ACC112 (cell line): ENCODE data around the gene DEFB132.

Experiments
- H2AFZ ChIP-seq: fragments of 200-600 bp; sonication (generic); one replicate; pipeline ENCODE4 v1.6.0; 2017; ENCODE audit warnings: antibody characterized with exemption, low read length; ENCODE audit not compliant: unreplicated experiment
- H3K27ac ChIP-seq: fragments of 200-600 bp; sonication (generic); 2 replicates; pipeline ENCODE4 v1.5.1; 2014; ENCODE audit warnings: low read depth, mild to moderate bottlenecking, antibody characterized with exemption, low read length, moderate library complexity
- H3K27me3 ChIP-seq: fragments of 200-600 bp; sonication (generic); 2 replicates; pipeline ENCODE4 v1.6.1; 2014; ENCODE audit warnings: mild to moderate bottlenecking, antibody characterized with exemption, low read length, moderate library complexity, mixed read lengths; ENCODE audit not compliant: insufficient read depth
- H3K36me3 ChIP-seq: fragments of 200-600 bp; sonication (generic); 2 replicates; pipeline ENCODE4 v1.6.1; 2016; ENCODE audit warnings: mild to moderate bottlenecking, antibody characterized with exemption, low read length, moderate library complexity, mixed read lengths; ENCODE audit not compliant: insufficient read depth
- H3K4me1 ChIP-seq: fragments of 200-600 bp; sonication (generic); one replicate; pipeline ENCODE4 v1.6.1; 2016; ENCODE audit warnings: low read length, mixed read lengths; ENCODE audit not compliant: insufficient read depth, unreplicated experiment, control insufficient read depth
- H3K4me3 ChIP-seq: fragments of 200-600 bp; sonication (generic); 2 replicates; pipeline ENCODE4 v1.5.1; 2014; ENCODE audit warnings: mild to moderate bottlenecking, low read depth, low read length
- H3K79me2 ChIP-seq: fragments of 200-600 bp; sonication (generic); one replicate; pipeline ENCODE4 v1.6.0; 2016; ENCODE audit warnings: low read length; ENCODE audit not compliant: control insufficient read depth, unreplicated experiment, insufficient read depth

DEFB132 gene

DNA sequence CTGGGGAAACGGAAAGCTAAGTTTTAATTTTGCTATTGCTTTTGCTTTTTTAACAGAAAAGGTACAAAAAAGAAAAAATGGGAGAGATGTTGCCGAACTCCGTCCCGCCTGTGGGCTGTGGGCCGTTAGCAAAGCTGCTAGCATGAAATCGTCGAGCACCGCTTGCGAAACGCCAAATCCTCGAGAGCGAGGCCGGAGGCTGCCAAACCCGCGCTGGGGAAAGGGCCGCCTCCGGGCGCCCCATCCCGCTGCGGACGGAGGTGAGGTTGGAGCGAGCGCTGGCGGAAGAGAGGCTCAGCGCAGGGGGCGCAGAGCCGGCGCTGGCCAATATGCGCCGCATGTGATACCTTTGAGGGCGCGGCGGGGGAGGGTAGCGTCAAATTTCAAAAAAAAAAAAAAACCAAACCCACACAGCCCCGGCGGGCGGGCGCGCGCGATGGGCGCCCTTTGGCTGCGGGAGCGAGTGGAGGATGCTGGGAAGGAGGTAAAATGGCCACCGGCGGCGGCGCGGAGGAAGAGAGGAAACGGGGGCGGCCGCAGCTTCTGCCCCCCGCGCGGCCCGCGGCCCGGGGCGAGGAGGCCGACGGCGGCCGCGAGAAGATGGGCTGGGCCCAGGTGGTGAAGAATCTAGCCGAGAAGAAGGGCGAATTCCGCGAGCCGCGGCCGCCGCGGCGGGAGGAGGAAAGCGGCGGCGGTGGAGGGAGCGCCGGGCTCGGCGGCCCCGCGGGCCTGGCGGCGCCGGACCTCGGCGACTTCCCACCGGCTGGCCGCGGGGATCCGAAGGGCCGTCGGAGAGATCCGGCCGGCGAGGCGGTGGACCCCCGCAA, 39.8 kb downstream of the DEFB132 start, which contains the start of gene ZCCHC3:
TSS of gene ZCCHC3 (plus strand) at position 473 of the 827 bp plus-strand sequence. CDS start at position 490, 17 bp downstream.
- H3K36me3 ChIP-seq, result peaks cover 4% of the 10 kb centered on the region; the same call in 1 of the 2 replicates
- no peaks in the 10 kb centered on the region for H3K27me3 ChIP-seq
- peaks cover 43% of the 10 kb centered on the region for H3K79me2 ChIP-seq
- peak within 1 kb of the TSS; percentile 82 for H2AFZ ChIP-seq
- peak within 1 kb of the TSS; percentile 99 for H3K4me3 ChIP-seq
- peak within 1 kb of the TSS; percentile 94 for H3K27ac ChIP-seq
- peaks cover 24% of the 10 kb centered on the region for H3K4me1 ChIP-seq

DNA sequence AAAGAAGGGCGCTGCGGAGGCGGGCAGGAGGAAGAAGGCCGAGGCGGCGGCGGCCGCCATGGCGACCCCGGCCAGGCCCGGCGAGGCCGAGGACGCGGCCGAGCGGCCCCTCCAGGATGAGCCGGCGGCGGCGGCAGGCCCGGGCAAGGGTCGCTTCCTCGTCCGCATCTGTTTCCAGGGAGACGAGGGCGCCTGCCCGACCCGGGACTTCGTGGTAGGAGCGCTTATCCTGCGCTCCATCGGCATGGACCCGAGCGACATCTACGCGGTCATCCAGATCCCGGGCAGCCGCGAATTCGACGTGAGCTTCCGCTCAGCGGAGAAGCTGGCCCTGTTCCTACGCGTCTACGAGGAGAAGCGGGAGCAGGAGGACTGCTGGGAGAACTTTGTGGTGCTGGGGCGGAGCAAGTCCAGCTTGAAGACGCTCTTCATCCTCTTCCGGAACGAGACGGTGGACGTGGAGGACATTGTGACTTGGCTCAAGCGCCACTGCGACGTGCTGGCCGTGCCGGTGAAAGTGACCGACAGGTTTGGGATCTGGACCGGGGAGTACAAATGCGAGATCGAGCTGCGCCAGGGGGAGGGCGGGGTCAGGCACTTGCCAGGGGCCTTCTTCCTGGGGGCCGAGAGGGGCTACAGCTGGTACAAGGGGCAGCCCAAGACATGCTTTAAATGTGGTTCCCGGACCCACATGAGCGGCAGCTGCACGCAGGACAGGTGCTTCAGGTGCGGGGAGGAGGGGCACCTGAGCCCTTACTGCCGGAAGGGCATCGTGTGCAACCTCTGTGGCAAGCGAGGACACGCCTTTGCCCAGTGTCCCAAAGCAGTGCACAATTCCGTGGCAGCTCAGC, 40.6 kb downstream of the DEFB132 start:
- peak overlapping the region; percentile 94 for H3K27ac ChIP-seq
- peak overlapping the region; percentile 99 for H3K4me3 ChIP-seq
- no peaks in the 10 kb centered on the region for H3K27me3 ChIP-seq
- H3K4me1 ChIP-seq, result peaks cover 24% of the 10 kb centered on the region
- peaks cover 43% of the 10 kb centered on the region for H3K79me2 ChIP-seq
- H3K36me3 ChIP-seq, result peaks cover 6% of the 10 kb centered on the region; the same call in 1 of the 2 replicates
- H2AFZ ChIP-seq, result peak overlapping the region; percentile 82

DNA sequence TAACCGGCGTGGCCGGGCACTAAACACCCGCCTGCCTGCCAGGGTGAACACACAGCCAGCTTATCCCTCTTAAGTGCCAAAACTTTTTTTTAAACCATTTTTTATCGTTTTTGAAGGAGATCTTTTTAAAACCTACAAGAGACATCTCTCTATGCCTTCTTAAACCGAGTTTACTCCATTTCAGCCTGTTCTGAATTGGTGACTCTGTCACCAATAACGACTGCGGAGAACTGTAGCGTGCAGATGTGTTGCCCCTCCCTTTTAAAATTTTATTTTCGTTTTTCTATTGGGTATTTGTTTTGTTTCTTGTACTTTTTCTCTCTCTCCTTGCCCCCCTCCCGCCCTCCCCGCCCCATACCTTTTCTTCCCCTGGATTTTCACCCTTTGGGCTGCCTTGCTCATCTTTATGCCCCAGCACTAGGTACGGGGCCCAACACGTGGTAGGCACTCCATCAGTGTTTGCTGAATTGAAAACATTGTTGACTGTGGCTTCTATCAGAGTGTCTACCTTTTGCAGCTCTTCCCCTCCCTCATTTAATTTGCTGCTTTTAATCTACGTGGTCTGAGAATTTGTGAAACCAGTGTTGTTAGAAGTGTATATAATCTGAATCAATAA, 41.4 kb downstream of the DEFB132 start:
- Histone ChIP-seq H3K36me3 (peaks cover 6% of the 10 kb centered on the region; the same call in 1 of the 2 replicates), H2AFZ (no peak overlapping the region), H3K79me2 (peaks cover 43% of the 10 kb centered on the region), H3K4me1 (peaks cover 24% of the 10 kb centered on the region), H3K27me3 (no peaks in the 10 kb centered on the region), H3K27ac (no peak overlapping the region), H3K4me3 (peak overlapping the region; percentile 99)

DNA sequence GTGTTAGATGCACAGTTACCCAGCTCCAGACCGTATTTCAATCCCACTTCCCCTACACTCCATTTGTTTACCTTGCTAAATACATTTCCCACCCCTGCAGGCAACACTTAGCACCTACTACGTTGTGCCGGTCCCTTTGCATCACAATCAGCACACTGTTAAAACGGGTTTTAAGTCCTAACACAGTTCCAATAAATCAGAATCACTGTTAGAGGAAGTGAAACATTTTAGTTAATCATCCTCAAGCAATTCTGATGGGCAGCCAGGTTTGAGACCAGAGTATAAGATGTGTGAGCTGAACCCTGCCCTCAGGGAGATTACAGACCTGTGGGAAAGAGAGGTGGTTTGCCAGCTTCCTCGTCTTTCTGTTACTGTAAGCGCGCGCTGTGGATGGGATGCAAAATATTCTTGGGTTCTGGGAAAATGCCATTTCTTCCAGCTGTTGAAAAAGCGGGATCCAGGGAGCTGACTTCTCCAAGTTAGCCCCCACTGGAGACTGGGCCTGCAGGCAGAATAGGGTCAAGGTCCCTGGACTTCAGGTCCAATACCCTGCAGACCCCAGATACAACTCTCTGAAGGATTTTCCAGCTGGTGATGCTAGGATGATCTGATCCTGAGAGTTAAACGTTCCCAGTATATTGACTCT, 42.9 kb downstream of the DEFB132 start:
- Histone ChIP-seq H2AFZ (no peak overlapping the region), H3K4me3 (peak overlapping the region; percentile 99), H3K79me2 (peaks cover 43% of the 10 kb centered on the region), H3K27me3 (no peaks in the 10 kb centered on the region), H3K27ac (no peak overlapping the region), H3K4me1 (peaks cover 24% of the 10 kb centered on the region), H3K36me3 (peaks cover 6% of the 10 kb centered on the region; the same call in 1 of the 2 replicates)

DNA sequence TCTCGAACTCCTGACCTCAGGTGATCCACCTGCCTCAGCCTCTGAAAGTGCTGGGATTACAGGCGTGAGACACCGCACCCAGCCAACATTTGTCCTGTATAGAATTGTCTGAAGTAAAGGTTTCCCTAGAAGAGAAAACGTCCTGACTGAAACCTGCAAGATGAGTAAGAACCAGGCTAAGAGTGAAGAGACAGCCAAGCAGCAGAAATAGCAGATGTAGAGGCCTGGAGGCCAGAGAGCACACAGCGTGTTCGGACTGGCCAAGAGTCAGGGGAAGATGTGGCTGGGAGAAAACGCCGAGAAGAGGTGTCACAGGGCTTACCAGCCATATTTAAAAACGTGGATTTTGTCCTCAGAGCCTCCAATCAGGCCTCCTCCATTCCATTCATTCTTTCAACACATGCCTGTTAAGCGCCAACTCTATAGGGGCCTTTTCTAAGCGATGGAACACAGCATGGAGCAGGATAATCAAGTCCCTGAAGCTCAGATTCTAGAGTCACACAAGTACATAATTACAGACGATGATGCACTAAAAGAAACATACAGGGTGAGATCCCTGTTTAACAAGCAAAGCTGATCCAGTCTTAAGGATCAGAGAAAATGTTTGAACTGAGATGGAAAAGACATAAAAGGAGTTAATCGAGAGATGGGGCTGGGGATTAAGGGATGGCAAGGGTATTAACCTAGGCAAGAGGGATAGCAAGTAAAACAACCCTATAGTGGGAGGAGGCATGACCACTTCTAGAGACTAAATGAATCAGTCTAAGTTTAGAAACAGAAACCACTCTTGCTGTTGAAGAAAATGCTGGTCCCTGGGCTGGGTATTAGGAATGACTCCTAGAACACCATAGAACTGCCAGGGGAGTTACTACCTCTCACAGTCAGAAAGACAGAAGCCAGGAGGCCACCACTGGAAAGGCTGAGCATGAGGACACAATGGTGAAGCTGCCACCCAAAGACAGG, 44.6 kb downstream of the DEFB132 start:
- Histone ChIP-seq H3K36me3 (peaks cover 6% of the 10 kb centered on the region; the same call in 1 of the 2 replicates), H3K27ac (no peak overlapping the region), H3K27me3 (no peaks in the 10 kb centered on the region), H3K4me1 (peaks cover 20% of the 10 kb centered on the region), H3K4me3 (no peak overlapping the region), H3K79me2 (peaks cover 36% of the 10 kb centered on the region), H2AFZ (no peak overlapping the region)

DNA sequence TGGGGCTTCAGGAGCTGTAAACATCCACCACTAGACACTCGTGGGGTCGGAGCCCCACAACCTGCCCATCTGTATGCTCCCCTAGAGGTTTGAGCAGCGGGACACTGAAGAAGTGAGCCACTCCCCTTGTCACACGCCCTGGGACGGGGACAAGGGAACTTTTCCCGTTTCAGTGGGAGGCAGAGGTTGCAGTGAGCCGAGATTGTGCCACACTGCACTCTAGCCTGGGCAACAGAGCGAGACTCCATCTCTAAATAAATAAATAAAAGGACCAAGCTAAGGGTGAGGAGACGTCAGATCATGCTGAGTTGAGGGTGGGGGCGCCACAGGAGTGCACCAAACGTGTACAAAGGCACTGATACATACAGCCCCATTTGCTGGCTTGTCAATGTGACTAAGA, 48.2 kb downstream of the DEFB132 start:
- Histone ChIP-seq H3K27ac (no peak overlapping the region), H3K27me3 (no peaks in the 10 kb centered on the region), H3K79me2 (peaks cover 4% of the 10 kb centered on the region), H2AFZ (no peak overlapping the region), H3K4me1 (peaks cover 16% of the 10 kb centered on the region), H3K4me3 (no peak overlapping the region), H3K36me3 (0 out of 2 replicates have a peak, but pooled peaks cover 2% of the 10 kb centered on the region)

DNA sequence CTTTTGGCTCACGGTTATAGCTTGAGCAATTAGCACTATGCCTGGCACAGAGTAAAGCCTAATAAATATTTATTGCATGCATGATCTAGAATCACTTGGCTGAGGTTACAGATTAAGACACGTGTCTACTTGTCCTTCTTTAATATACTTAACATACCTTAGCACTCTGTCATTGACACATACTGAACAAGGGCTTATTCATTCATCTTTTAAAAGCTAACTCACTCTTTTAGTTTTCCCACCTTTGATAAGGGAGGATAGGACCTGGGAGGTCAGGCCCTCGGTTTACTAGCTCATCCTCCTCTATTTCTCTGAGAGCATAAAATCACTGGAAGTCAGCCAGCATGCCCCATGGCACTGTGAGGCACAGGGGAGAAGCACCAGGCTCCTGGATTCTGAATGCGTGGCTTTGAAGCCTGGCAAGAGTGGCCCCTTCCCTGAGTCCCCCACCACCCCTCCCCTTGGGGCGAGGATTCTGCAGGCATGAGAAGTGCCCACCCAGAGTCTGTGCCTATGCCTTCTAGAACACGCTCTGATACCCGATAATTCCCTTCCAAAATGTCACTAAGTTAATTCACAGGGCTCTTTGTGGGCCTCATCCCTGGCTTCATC, 51.0 kb downstream of the DEFB132 start:
- Histone ChIP-seq H3K36me3 (no peaks in the 10 kb centered on the region), H3K4me1 (peaks cover 14% of the 10 kb centered on the region), H3K79me2 (no peaks in the 10 kb centered on the region), H3K27ac (peak overlapping the region; percentile 95; the same call in 1 of the 2 replicates), H3K4me3 (no peak overlapping the region), H3K27me3 (no peaks in the 10 kb centered on the region), H2AFZ (no peak overlapping the region)

DNA sequence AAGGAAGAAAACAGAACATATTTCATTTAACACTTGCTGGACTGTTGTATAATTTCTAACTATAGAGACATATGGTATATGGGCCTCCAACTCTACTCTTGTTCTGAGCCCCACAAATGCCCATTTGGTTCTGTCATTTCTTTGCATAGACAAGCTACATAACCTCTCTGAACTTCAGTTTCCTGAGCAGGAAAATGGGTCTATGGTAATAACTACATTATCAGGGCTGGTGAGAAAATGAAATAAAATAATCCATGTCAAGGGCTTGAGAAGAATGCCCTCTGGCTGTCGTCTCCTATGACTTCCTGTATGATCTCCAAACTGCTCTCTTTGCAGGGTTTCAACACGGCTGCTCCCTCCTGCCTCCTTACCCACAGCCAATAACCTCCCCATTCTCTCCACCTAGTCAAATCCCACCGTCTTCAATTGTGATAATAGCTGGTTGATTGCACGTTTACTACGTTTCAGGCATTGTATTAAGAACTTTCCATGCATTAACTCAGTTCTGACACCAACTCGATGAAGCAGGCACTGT, 51.8 kb downstream of the DEFB132 start:
- Histone ChIP-seq H3K79me2 (no peaks in the 10 kb centered on the region), H3K36me3 (no peaks in the 10 kb centered on the region), H2AFZ (peak overlapping the region; percentile 78), H3K4me3 (peak overlapping the region; percentile 73), H3K27ac (peak overlapping the region; percentile 95), H3K4me1 (peaks cover 23% of the 10 kb centered on the region), H3K27me3 (no peaks in the 10 kb centered on the region)
